ENCODE results near the gene AUTS2.

DNA sequence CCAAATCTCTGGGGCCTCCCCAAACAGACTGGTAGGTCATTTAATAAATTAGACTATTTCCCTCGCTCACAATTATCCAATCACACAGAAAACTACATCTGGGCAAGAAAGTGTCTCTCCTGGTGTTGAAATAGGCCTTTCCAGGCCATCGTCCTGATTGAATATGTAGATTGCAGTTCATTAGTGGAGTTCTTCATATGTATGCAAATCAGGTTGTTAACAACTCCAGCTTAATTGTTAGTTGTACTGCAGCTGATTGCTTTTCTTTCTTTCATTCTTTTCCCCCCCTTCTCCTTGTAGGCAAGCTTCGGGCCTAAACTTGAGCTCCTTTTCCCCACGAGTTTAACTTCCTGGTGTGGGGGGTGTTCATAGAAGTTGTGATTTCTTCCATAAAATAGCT is 1174.6 kb downstream of the AUTS2 start:
- TF ChIP-seq, protein P1, sequence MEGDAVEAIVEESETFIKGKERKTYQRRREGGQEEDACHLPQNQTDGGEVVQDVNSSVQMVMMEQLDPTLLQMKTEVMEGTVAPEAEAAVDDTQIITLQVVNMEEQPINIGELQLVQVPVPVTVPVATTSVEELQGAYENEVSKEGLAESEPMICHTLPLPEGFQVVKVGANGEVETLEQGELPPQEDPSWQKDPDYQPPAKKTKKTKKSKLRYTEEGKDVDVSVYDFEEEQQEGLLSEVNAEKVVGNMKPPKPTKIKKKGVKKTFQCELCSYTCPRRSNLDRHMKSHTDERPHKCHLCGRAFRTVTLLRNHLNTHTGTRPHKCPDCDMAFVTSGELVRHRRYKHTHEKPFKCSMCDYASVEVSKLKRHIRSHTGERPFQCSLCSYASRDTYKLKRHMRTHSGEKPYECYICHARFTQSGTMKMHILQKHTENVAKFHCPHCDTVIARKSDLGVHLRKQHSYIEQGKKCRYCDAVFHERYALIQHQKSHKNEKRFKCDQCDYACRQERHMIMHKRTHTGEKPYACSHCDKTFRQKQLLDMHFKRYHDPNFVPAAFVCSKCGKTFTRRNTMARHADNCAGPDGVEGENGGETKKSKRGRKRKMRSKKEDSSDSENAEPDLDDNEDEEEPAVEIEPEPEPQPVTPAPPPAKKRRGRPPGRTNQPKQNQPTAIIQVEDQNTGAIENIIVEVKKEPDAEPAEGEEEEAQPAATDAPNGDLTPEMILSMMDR (optimal IDR thresholded peaks at IDR 0.05 in 1 of 3, IDR thresholded peaks at IDR 0.05 in 1 of 3, conservative IDR thresholded peaks at IDR 0.05 in 1 of 3; ENCODE audit: extremely low read depth in 1 of 3, insufficient read depth in 2 of 3, low read length in 3 of 3), result no peak
- no peak for TF ChIP-seq EZH2 (IDR thresholded peaks at IDR 0.05; ENCODE audit: low read length)
